H9 (cell line): ENCODE results near the gene KLHDC3. TPM values are rescaled to one million over a fixed set of nuclear protein-coding genes. Genes with fewer than 3 reads are reported as not detected.

Experiments
- DNase-seq: peaks from one replicate; pipeline ENCODE4 v3.0.0-alpha.2; 2017
- H2AFZ ChIP-seq: one replicate; pipeline ENCODE4 v1.6.1; 2013; ENCODE audit warnings: mild to moderate bottlenecking, low read length, control low read depth, moderate library complexity
- H2AK5ac ChIP-seq: 2 replicates; pipeline ENCODE4 v1.6.1; 2013; ENCODE audit warnings: low read length, control low read depth, mixed read lengths; ENCODE audit not compliant: insufficient read length
- H2BK120ac ChIP-seq: one replicate; pipeline ENCODE4 v1.6.1; 2013; ENCODE audit warnings: low read depth, mild to moderate bottlenecking, low read length, control low read depth, inconsistent platforms; ENCODE audit not compliant: poor library complexity, severe bottlenecking
- H2BK12ac ChIP-seq: 2 replicates; pipeline ENCODE4 v1.6.1; 2013; ENCODE audit warnings: low read length, control low read depth, mixed read lengths, low read depth; ENCODE audit not compliant: insufficient read length
- H2BK15ac ChIP-seq: 2 replicates; pipeline ENCODE4 v1.6.1; 2013; ENCODE audit warnings: low read depth, low read length, control low read depth
- H2BK20ac ChIP-seq: one replicate; pipeline ENCODE4 v1.6.1; 2013; ENCODE audit warnings: low read depth, mild to moderate bottlenecking, low read length, control low read depth, inconsistent platforms; ENCODE audit not compliant: poor library complexity, severe bottlenecking
- H2BK5ac ChIP-seq: 2 replicates; pipeline ENCODE4 v1.6.1; 2013; ENCODE audit warnings: low read length, control low read depth, mixed read lengths; ENCODE audit not compliant: insufficient read length
- H3K14ac ChIP-seq: 2 replicates; pipeline ENCODE4 v1.6.1; 2013; ENCODE audit warnings: low read length, control low read depth; ENCODE audit not compliant: insufficient read depth
- H3K18ac ChIP-seq: 2 replicates; pipeline ENCODE4 v1.6.1; 2013; ENCODE audit warnings: low read depth, mild to moderate bottlenecking, mixed read lengths, low read length, control low read depth; ENCODE audit not compliant: insufficient read length
- H3K23ac ChIP-seq: 2 replicates; pipeline ENCODE4 v1.6.1; 2013; ENCODE audit warnings: low read length, control low read depth, mixed read lengths, low read depth; ENCODE audit not compliant: insufficient read length
- H3K23me2 ChIP-seq: 2 replicates; pipeline ENCODE4 v1.6.1; 2013; ENCODE audit warnings: low read depth, mild to moderate bottlenecking, mixed read lengths, low read length, control low read depth; ENCODE audit not compliant: insufficient read length, poor library complexity, severe bottlenecking
- H3K27ac ChIP-seq: 2 replicates; pipeline ENCODE4 v1.5.1; 2013; ENCODE audit warnings: low read length, control low read depth, mixed read lengths, low read depth; ENCODE audit not compliant: insufficient read length
- H3K27me3 ChIP-seq: 2 replicates; pipeline ENCODE4 v1.6.1; 2013; ENCODE audit warnings: low read length, control low read depth, inconsistent platforms; ENCODE audit not compliant: insufficient read depth
- H3K4ac ChIP-seq: 2 replicates; pipeline ENCODE4 v1.6.1; 2013; ENCODE audit warnings: low read depth, mild to moderate bottlenecking, control low read depth, inconsistent platforms, low read length, moderate library complexity
- H3K4me1 ChIP-seq: 2 replicates; pipeline ENCODE4 v1.6.1; 2013; ENCODE audit warnings: low read length, control low read depth, inconsistent platforms; ENCODE audit not compliant: insufficient read depth
- H3K4me2 ChIP-seq: 2 replicates; pipeline ENCODE4 v1.6.1; 2013; ENCODE audit warnings: low read length, control low read depth, mixed read lengths; ENCODE audit not compliant: insufficient read length, insufficient read depth
- H3K56ac ChIP-seq: 2 replicates; pipeline ENCODE4 v1.6.1; 2013; ENCODE audit warnings: low read depth, mild to moderate bottlenecking, mixed read lengths, low read length, control low read depth; ENCODE audit not compliant: insufficient read length
- H3K79me1 ChIP-seq: 2 replicates; pipeline ENCODE4 v1.6.1; 2013; ENCODE audit warnings: low read depth, mild to moderate bottlenecking, moderate library complexity, low read length, control low read depth, inconsistent platforms; ENCODE audit not compliant: insufficient read depth, poor library complexity, severe bottlenecking
- H3K79me2 ChIP-seq: 2 replicates; pipeline ENCODE4 v1.6.1; 2013; ENCODE audit warnings: low read length, control low read depth, inconsistent platforms; ENCODE audit not compliant: insufficient read depth
- H3K9ac ChIP-seq: 2 replicates; pipeline ENCODE4 v1.6.1; 2013; ENCODE audit warnings: low read length, control low read depth, mixed read lengths; ENCODE audit not compliant: insufficient read length; ENCODE audit errors: extremely low read depth
- H3K9me3 ChIP-seq: one replicate; pipeline ENCODE4 v1.6.1; 2013; ENCODE audit warnings: low read depth, low read length, inconsistent platforms; ENCODE audit not compliant: control insufficient read depth
- H3T11ph ChIP-seq: one replicate; pipeline ENCODE4 v1.6.1; 2013; ENCODE audit warnings: mild to moderate bottlenecking, low read length, control low read depth, inconsistent platforms
- H4K20me1 ChIP-seq: one replicate; pipeline ENCODE4 v1.6.1; 2013; ENCODE audit not compliant: control insufficient read depth, insufficient read length, insufficient read depth
- H4K5ac ChIP-seq: 2 replicates; pipeline ENCODE4 v1.6.1; 2013; ENCODE audit warnings: low read depth, mild to moderate bottlenecking, mixed read lengths, low read length, control low read depth; ENCODE audit not compliant: insufficient read length
- H4K8ac ChIP-seq: replicated peaks from 2 replicates; pipeline ENCODE4 v1.6.1; 2013; ENCODE audit warnings: low read length, control low read depth, mixed read lengths, low read depth; ENCODE audit not compliant: insufficient read length
- H4K91ac ChIP-seq: 2 replicates; pipeline ENCODE4 v1.6.1; 2013; ENCODE audit warnings: low read depth, mild to moderate bottlenecking, moderate library complexity, mixed read lengths, low read length, control low read depth; ENCODE audit not compliant: insufficient read length
- H3K27ac Mint-ChIP-seq, 3 experiments: 2 replicates in 2 of 3; 3 replicates in 1 of 3; pipeline ENCODE4 v1.8.0; 2020 to 2021; ENCODE audit warnings: mixed read lengths in 3 of 3, mild to moderate bottlenecking in 1 of 3, moderate library complexity in 1 of 3
- H3K27me3 Mint-ChIP-seq: 2 replicates; pipeline ENCODE4 v1.8.0; 2021; ENCODE audit warnings: low read depth, mild to moderate bottlenecking, moderate library complexity, mixed read lengths
- H3K36me3 Mint-ChIP-seq, 3 experiments: 2 replicates in 2 of 3; 3 replicates in 1 of 3; pipeline ENCODE4 v1.8.0; 2020 to 2021; ENCODE audit warnings: low read depth in 3 of 3, mixed read lengths in 3 of 3; ENCODE audit not compliant: insufficient read depth in 1 of 3
- H3K4me1 Mint-ChIP-seq, 2 experiments: 2 replicates each; pipeline ENCODE4 v1.8.0; 2020; ENCODE audit warnings: mixed read lengths in 2 of 2
- H3K4me3 Mint-ChIP-seq, 2 experiments: 2 replicates in 1 of 2; 3 replicates in 1 of 2; pipeline ENCODE4 v1.8.0; 2020 to 2021; ENCODE audit warnings: mild to moderate bottlenecking in 2 of 2, mixed read lengths in 2 of 2, moderate library complexity in 1 of 2
- H3K9me3 Mint-ChIP-seq, 2 experiments: 2 replicates in 1 of 2; 3 replicates in 1 of 2; pipeline ENCODE4 v1.8.0; 2020; ENCODE audit warnings: mild to moderate bottlenecking in 2 of 2, mixed read lengths in 2 of 2, moderate library complexity in 1 of 2
- CTCF ChIP-seq: fragments of 200-600 bp; sonication (generic); conservative IDR thresholded peaks from 3 replicates; pipeline ENCODE4 v1.8.0; 2021; ENCODE audit warnings: antibody characterized with exemption, mild to moderate bottlenecking
- WGBS: extraction: QIAGEN DNeasy Blood & Tissue Kit; methylation state at CpG from one replicate; pipeline ENCODE4 v1.1.7; 2013; ENCODE audit warnings: missing lambda C conversion rate, low lambda C conversion rate, mixed read lengths; ENCODE audit not compliant: insufficient read length; ENCODE audit errors: extremely low coverage; 5-methylcytosine and 5-hydroxymethylcytosine counted together
- total RNA-seq: library from RNA; stranded (reverse); gene quantifications from 2 replicates; pipeline ENCODE4 v1.2.1, GENCODE V29; 2021

KLHDC3 gene
- total RNA-seq, 1 experiment from 2014 or later = 146 TPM

GRCh38 chr6:42979523-42980177 lies 34.4 kb upstream of the KLHDC3 start:
- H3K4me1 ChIP-seq = no peaks in the 10 kb centered on the region; the same call in 1 of the 2 replicates
- H2BK20ac ChIP-seq = no peak overlapping the region
- H3K4me3 Mint-ChIP-seq = peak overlapping the region; percentile 65 to 86
- H3K27ac ChIP-seq = no peak overlapping the region
- H3K79me2 ChIP-seq = no peaks in the 10 kb centered on the region
- H2BK5ac ChIP-seq = no peak overlapping the region
- H2AFZ ChIP-seq = no peak overlapping the region
- peaks cover 15% of the 10 kb centered on the region for H3K23me2 ChIP-seq
- H3T11ph ChIP-seq = no peak overlapping the region
- no peaks in the 10 kb centered on the region for H4K20me1 ChIP-seq
- no peak overlapping the region for H2BK15ac ChIP-seq
- H3K9me3 ChIP-seq = no peaks in the 10 kb centered on the region
- H2BK120ac ChIP-seq = no peak overlapping the region
- H3K56ac ChIP-seq = no peak overlapping the region
- H3K27ac Mint-ChIP-seq = peak overlapping the region; percentile 84 to 95 (median 85)
- no CpG with 5 or more reads among the region's 9 CpGs for WGBS
- H3K79me1 ChIP-seq = no peaks in the 10 kb centered on the region
- H3K14ac ChIP-seq = peak overlapping the region; percentile 66; the same call in 1 of the 2 replicates
- no peak overlapping the region for H2AK5ac ChIP-seq
- H3K4me2 ChIP-seq = peak overlapping the region; percentile 75
- no peak overlapping the region for H4K91ac ChIP-seq
- H4K5ac ChIP-seq = no peak overlapping the region
- no peak overlapping the region for H2BK12ac ChIP-seq
- H3K23ac ChIP-seq = no peak overlapping the region
- H4K8ac ChIP-seq = no peak overlapping the region
- no peaks in the 10 kb centered on the region for H3K27me3 Mint-ChIP-seq
- no peaks in the 10 kb centered on the region for H3K27me3 ChIP-seq
- H3K9ac ChIP-seq = peak overlapping the region; percentile 69
- TF ChIP-seq CTCF = no peak
- peaks cover 16 to 22% of the 10 kb centered on the region in 2 experiments for H3K4me1 Mint-ChIP-seq
- H3K36me3 Mint-ChIP-seq = peaks cover 2 to 4% (median 4%) of the 10 kb centered on the region in 3 experiments; a peak in 2 of 7 replicates
- no peak overlapping the region for H3K18ac ChIP-seq
- H3K4ac ChIP-seq = no peak overlapping the region
- no peaks in the 10 kb centered on the region for H3K9me3 Mint-ChIP-seq
- DNase-seq = no peak
